ENCODE data around the gene TMEM200B.
"Not testable (repeated sequence)": the region's sequence is repeated elsewhere in the genome, so short reads cannot be mapped to it uniquely, and the experiment has no call there.

The TMEM200B gene

GRCh38 chr1:29134695-29135028 is 11.0 kb upstream of the TMEM200B start:
- no peak for DNase-seq (ENCODE audit: low read depth)

- no peak for DNase-seq (ENCODE audit: low read depth)
Measured at GRCh38 chr1:29133861-29134694, 10.4 kb upstream of the TMEM200B start.

DNA sequence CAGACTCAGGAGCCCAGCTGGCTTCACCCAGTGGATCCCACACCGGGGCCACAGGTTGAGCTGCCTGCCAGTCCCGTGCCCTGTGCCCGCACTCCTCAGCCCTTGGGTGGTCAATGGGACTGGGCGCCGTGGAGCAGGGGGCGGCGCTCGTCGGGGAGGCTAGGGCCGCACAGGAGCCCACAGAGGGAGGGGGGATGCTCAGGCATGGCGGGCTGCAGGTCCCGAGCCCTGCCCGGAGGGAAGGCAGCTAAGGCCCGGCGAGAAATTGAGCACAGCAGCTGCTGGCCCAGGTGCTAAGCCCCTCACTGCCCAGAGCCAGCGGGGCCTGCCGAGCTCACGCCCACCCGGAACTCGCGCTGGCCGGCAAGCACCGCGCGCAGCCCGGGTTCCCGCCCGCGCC is 7.4 kb upstream of the TMEM200B start:
- not testable (repeated sequence) for DNase-seq (ENCODE audit: low read depth)

DNA sequence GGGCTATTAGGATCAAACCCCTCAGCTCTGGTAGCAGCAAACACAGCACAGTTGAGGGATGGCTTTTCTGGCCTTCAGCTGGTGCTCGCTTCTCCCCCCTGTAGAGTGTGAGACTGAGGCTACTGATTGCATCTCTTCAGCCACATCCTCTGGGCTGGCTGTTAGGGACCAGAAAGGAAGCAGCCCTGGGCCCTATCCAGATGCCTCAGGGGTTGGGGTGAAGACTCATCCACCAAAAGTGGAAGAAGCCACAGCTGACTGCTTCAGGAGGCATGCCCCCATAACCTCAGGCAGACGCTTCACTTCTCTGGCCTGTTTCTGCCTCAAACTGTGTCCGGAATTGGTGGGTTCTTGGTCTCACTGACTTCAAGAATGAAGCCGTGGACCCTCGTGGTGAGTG is 6.2 kb upstream of the TMEM200B start:
- DNase-seq (ENCODE audit: low read depth), result peak; percentile 85

- DNase-seq (ENCODE audit: low read depth), result no peak
Measured at GRCh38 chr1:29128739-29129138, 5.0 kb upstream of the TMEM200B start.

DNA sequence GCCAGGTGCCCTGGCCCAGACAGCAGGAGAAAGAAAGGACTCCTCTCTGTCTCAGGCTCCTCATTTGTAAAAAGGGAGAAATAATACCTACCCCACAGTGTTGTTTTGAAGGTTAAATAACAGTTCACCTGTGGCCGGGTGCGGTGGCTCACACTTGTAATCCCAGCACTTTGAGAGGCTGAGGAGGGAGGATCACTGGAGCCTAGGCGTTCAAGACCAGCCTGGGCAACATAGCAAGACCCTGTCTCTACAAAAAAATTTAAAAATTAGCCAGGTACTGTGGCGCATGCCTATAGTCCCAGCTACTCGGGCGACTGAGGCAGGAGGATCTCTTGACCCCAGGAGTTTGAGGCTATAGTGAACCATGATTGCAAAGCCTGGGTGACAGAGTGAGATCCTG is 2.5 kb upstream of the TMEM200B start:
- DNase-seq (ENCODE audit: low read depth), result no peak

GRCh38 chr1:29125788-29126187 is 2.1 kb upstream of the TMEM200B start:
- no peak for DNase-seq (ENCODE audit: low read depth)

GRCh38 chr1:29125237-29125641 is 1.5 kb upstream of the TMEM200B start:
- no peak for DNase-seq (ENCODE audit: low read depth)

GRCh38 chr1:29124366-29125236 is 898 bp upstream of the TMEM200B start:
- peak; percentile 85 for DNase-seq (ENCODE audit: low read depth)

DNA sequence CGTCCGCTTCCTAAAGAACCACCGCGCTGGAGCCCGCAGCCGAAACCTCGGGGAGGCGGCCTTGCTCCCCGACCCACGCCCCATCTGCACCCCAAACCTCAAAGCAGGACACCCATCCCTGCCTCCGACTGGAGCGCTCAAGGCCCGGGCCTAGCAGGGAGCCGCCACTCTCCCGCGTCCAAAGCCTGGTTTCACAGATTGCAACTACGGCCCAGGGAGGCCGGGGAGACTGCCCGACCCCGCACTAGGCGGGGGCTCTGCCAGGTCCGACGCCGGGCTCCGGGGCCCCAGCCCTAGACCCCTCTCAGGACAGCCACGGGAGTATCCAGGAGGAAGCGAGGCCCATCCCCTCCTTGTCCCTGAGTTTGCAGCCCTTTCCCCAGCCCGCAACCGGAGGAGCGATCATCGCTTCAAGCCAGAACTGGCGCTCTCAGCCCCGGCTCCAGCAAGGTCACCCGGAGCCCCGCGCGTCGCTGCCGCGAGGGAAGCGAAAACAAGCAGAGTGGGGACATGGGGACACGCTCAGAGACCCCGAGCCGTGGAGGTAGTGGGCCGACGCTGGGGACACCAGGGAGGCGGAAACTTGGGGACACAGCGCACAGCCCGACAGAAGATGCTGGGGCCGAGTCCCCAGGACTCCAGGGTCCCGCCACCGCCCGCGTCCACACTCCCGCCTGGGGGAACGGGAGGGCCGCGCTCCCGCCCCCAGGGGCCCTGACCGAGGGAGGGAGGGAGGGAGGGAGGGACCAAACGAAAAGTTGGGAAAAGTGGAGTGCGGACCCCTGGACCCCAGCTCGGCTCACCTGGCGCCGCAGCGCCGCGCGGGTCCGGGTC is 433 bp downstream of the TMEM200B start:
- peak; percentile 48 for DNase-seq (ENCODE audit: low read depth)

DNA sequence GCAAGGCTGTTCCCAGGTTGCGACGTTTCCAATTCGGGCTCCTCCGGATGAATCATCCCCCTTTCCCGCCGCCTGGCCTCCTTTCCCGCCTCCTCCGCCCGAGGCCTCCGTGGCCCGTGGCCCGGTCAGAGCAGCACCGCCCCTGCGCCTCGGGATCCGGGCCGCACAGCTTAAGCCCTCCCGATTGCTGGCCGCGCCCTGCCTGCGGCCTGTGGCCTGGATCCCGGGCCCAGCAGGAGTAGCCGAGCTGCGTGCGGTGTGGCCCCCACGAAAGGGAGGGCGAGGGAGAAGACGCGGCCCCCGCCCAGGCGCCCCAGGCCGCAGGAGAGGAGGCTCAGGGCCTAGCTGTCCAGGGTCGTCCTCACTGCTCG is 1.0 kb downstream of the TMEM200B start:
- peak; percentile 89 for DNase-seq (ENCODE audit: low read depth)

DNA sequence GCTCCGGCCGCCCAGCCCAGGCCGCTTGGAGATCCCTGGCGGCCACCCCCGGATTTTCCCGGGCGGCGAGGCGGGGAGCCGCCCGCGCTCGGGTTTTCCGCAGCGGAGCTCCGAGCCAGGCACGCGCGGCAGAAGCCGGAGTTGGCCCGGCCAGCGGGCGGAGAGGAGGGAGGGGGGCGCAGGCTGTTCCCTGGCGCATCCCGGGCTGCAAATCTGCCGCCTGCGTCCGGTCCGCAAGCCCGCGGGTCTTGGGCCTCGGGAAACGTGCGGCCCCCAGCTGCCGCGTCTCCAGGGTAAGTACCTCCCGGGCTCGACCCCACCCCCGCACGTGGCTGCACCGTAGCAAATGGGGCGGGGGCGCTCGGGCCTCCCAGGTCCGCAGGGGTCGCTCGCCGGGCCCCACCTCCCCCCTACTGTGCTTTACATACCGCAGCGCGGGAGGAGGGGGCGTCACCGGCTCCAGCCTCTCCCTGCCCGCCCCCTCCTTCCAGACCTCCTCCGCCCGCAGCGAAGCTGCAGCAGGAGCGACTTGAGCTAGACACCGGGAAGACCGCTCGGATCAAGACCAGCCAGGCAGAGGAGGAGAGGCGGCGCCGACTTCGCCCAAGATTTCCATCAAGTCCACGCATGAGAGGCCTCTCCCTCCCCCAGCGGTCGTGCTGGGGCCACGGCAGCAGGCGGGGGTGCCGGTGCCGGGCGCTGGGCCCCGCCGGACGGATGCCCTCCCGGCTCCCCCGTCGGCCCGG is 1.6 kb downstream of the TMEM200B start:
- peak; percentile 53 for DNase-seq (ENCODE audit: low read depth)

GRCh38 chr1:29121516-29121935 is 2.2 kb downstream of the TMEM200B start:
- peak; percentile 15 for DNase-seq (ENCODE audit: low read depth)

DNA sequence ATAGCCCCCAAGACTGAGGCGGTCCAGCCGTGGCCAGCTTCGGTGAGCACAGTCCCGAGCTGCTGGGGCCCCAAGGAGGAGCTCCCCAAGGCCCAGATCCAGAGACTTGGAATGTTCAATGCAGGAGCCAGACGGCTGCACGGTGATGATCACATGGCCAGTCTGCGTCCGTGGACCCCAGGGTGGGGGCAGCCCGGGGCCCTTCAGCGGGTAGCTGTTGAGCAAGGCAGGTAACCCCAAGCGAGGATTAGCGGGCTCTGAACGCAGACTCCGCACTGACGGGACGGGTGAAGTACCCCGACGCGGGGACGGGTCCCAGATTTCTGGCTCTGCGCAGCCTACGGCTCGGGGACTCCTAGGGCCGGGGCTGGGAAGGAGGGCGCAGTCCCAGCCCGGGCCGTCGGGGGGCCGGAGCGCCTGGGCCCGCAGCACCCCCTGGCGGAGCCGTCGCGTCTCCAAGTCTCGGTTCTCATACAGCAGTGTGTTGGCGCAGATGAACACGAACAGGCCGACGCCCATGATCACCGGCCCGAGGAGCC is 2.7 kb downstream of the TMEM200B start:
- peak; percentile 50 for DNase-seq (ENCODE audit: low read depth)

DNA sequence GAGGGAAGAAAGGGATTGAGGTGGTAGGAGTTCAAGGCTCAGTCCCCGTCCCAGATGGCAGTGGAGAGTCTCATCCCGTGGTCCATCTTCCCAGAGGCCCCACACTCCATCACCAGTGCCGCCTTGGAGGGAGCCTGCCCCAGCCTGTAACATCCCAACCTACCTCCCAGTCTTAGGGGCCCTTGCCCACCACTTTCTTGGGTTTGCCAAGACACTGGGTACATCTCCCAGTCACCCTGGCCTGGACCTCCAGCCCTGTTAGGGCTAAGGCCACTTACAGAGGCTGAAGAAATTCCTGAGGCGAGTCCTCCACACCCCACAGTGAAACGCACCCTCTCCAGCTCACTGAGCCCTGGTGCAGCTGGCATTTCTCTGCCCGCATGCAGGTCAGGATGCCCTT is 3.3 kb downstream of the TMEM200B start:
- DNase-seq (ENCODE audit: low read depth), result no peak

DNA sequence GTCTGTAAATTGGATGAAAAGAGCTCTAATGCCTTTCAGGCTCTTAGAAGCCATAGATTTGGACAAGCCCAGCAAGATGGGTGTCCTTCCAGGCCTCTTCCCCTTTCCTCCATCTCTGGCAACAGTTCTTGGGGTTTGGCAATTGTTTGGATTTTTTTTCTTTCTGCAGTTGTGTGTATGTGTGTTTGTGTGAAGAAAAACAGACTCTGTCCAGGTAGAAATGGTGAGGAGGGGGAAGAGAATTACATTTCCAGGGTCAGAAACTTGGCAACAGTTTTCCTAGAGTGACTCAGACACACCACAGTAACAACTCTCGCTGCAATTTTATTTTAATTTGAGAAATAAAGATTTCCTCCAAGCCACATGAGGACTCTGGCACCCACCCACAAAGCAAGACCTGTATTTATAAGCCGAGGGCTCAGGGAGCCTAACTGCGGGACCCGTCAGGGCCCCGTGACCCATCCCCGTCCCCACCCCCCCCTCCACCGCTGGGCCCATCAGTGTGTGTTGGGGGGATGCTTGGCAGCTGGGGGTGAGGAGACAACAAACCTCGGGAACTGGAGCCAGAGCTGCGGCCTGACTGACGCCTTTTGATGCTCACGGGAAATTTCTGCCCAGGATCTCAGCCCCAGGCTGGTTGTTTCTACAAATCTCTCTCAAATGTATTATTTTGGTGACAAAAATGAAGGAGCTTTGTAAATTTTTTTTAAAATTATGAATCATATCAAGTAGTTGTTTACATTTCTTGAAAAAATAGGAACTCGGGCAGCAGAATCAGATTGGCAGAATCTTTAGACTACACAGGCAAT is 4.4 kb downstream of the TMEM200B start:
- DNase-seq (ENCODE audit: low read depth), result no peak

- no peak for DNase-seq (ENCODE audit: low read depth)
Measured at GRCh38 chr1:29117381-29117780, 6.3 kb downstream of the TMEM200B start.

DNA sequence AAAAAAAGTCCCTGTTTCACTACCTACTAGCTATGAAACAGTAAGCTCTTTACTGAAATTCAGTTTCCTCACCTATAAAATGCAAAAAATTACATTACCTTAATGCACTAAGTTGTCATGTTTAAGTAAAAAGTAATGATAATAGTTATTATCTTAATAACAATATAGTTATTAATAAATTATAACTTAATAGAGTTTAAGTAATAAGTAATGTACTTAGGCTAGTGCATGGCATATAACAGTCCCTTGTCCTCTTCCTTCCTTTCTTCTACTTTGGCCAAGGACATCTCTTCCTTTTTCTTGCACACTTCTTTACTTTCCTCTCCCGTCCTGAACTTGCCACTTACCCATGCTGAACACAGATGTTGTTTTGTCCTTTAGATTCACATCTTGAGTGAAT is 9.0 kb downstream of the TMEM200B start:
- DNase-seq (ENCODE audit: low read depth), result no peak

DNA sequence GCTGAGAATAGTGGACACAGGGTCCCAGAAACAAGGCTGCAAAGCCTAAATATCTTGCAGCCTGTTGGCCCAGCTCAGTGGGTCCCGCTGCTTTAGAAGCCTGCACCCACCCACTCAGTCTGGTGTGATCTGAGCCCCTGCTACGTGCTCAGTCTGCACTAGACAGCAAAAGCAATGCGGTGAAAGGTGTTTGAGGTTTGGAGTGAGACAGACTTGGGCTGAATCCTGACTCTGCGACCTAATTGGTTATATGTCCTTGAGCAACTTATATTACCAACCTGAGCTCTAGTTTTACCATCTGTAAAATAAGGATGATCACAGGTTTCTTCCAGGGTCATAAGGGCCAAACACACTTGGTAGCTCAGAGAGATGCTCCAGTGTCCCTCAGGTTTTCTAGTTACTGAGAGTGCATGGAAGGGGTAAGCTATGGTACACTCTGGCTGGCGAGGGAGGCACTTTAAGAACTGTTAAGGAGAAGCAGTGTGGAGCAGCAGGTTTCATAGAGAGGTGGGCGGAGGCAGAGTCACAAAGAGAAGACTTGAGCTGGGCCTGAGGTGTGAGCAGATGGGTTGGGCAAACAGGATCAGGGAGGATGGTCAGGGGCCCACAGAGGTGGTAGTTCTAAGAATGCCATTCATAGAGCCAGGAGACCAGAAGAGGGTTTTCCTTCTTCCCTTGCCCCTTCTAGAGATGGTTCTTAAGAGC is 10.1 kb downstream of the TMEM200B start:
- DNase-seq (ENCODE audit: low read depth), result no peak

Measured in EH (cell line).